ENCODE measurements around the gene DGKD. TPM values are rescaled to one million over a fixed set of nuclear protein-coding genes. Genes with fewer than 3 reads are reported as not detected.

The DGKD gene
- total RNA-seq, 1 donor from 2014 or later, result 49.5 TPM

- TF ChIP-seq CTCF (IDR thresholded peaks at IDR 0.05; ENCODE audit: unreplicated experiment), result no peak
These were observed 81.3 kb downstream of the DGKD start for GRCh38 chr2:233435436-233436190.

GRCh38 chr2:233436191-233436581 lies 81.9 kb downstream of the DGKD start:
- Mint-ChIP-seq H3K27ac (no peak overlapping the region), H3K9me3 (ENCODE audit: low read depth) (no peaks in the 10 kb centered on the region), H3K4me1 (ENCODE audit: low read depth) (no peaks in the 10 kb centered on the region), H3K4me3 (ENCODE audit: low read depth) (no peak overlapping the region), H3K27me3 (no peaks in the 10 kb centered on the region), H3K36me3 (ENCODE audit: insufficient read depth) (peaks cover 4% of the 10 kb centered on the region)
- DNase-seq (ENCODE audit: low spot score, unreplicated experiment), result no peak
- no peak for TF ChIP-seq CTCF (IDR thresholded peaks at IDR 0.05; ENCODE audit: unreplicated experiment)

More at GRCh38 chr2:233435436-233436190, 81.3 kb downstream of the DGKD start:
- H3K36me3 Mint-ChIP-seq (ENCODE audit: insufficient read depth), result peaks cover 4% of the 10 kb centered on the region
- H3K4me1 Mint-ChIP-seq (ENCODE audit: low read depth), result no peaks in the 10 kb centered on the region
- H3K4me3 Mint-ChIP-seq (ENCODE audit: low read depth), result no peak overlapping the region
- no peak for DNase-seq (ENCODE audit: low spot score, unreplicated experiment)
- H3K9me3 Mint-ChIP-seq (ENCODE audit: low read depth), result no peaks in the 10 kb centered on the region
- H3K27ac Mint-ChIP-seq, result no peak overlapping the region
- no peaks in the 10 kb centered on the region for H3K27me3 Mint-ChIP-seq

- Mint-ChIP-seq H3K4me3 (ENCODE audit: low read depth) (no peak overlapping the region), H3K9me3 (ENCODE audit: low read depth) (no peaks in the 10 kb centered on the region), H3K27ac (no peak overlapping the region), H3K27me3 (no peaks in the 10 kb centered on the region), H3K36me3 (ENCODE audit: insufficient read depth) (peaks cover 2% of the 10 kb centered on the region), H3K4me1 (ENCODE audit: low read depth) (no peaks in the 10 kb centered on the region)
- DNase-seq (ENCODE audit: low spot score, unreplicated experiment), result no peak
- no peak for TF ChIP-seq CTCF (IDR thresholded peaks at IDR 0.05; ENCODE audit: unreplicated experiment)
These were observed 82.6 kb downstream of the DGKD start for GRCh38 chr2:233436691-233437438.

- DNase-seq (ENCODE audit: low spot score, unreplicated experiment), result no peak
- Mint-ChIP-seq H3K4me3 (ENCODE audit: low read depth) (no peak overlapping the region), H3K27me3 (no peaks in the 10 kb centered on the region), H3K9me3 (ENCODE audit: low read depth) (no peaks in the 10 kb centered on the region), H3K4me1 (ENCODE audit: low read depth) (no peaks in the 10 kb centered on the region), H3K36me3 (ENCODE audit: insufficient read depth) (peaks cover 2% of the 10 kb centered on the region), H3K27ac (no peak overlapping the region)
- TF ChIP-seq CTCF (IDR thresholded peaks at IDR 0.05; ENCODE audit: unreplicated experiment), result no peak
These were observed 83.2 kb downstream of the DGKD start for GRCh38 chr2:233437439-233437955.

- Mint-ChIP-seq H3K4me1 (ENCODE audit: low read depth) (no peaks in the 10 kb centered on the region), H3K27me3 (no peaks in the 10 kb centered on the region), H3K27ac (no peak overlapping the region), H3K36me3 (ENCODE audit: insufficient read depth) (peaks cover 2% of the 10 kb centered on the region), H3K9me3 (ENCODE audit: low read depth) (no peaks in the 10 kb centered on the region), H3K4me3 (ENCODE audit: low read depth) (no peak overlapping the region)
- no peak for DNase-seq (ENCODE audit: low spot score, unreplicated experiment)
- TF ChIP-seq CTCF (IDR thresholded peaks at IDR 0.05; ENCODE audit: unreplicated experiment), result no peak
These were observed 84.4 kb downstream of the DGKD start for GRCh38 chr2:233438573-233439147.

Data from progenitor cell of endocrine pancreas (in vitro differentiated cells).